NCI-H510A treated with DMSO at 0.1 percent for 48 hours (cell line): ENCODE measurements around the gene NR4A3.

Source experiments
- DNase-seq: peaks from one replicate; lab custom pipeline; 2025; lab: John Stamatoyannopoulos, UW

Gene NR4A3

DNA sequence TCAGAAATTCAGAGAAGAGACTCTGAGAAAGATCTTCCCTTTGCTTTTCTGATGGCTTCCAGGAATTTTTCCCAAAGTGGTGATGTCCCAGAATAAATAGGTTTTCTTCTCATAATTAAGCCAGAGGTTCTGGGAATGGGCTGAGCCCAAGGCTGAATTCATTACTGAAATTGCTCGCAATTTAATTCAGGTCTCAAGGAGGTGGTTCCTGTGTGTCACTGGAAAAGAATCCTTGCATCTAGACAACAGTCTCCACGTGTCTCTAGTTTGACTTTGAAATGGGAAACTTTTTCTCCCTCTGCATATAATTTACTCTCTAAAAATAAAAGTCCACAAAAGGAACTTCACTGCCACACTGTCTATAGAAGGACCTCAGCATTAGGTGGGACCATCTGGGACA is 57.0 kb downstream of the NR4A3 start:
- DNase-seq: no peak

DNA sequence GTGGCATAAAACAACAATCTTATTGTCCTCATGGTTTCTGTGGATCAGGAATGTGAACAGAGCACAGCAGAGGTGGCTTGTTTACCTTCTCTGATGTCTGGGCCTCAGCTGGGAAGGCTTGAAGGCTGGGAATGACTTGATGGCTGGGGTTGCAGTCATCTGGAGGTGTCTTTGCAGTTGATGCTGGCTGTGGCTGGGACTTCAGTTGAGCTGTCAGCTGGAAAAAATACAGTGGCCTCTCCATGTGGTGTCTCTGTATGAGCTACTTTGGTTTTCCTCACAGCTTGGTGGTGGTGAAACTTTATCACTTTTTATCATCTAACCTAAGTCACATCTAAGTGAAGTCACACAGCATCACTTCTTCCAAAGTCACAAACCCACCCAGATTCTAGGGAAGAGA is 60.1 kb downstream of the NR4A3 start:
- no peak for DNase-seq

DNA sequence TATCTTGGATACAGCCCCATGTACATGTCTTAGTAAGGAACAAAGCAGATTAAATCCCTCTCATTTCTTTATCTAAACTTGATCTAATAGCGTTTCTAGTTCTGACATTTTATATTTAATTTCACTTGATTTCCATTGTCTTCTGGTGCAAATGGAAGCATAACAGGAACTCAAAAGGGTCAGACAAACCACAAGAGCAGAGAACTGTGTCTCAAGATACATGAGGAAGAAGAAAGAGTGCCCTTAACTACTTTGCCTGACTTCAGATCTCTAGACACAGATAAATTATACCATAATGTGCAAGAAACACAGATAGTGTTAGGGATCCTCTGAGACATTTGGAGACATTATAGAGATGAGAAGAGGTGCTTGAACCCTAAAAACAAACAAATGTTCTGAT is 64.1 kb downstream of the NR4A3 start:
- no peak for DNase-seq

DNA sequence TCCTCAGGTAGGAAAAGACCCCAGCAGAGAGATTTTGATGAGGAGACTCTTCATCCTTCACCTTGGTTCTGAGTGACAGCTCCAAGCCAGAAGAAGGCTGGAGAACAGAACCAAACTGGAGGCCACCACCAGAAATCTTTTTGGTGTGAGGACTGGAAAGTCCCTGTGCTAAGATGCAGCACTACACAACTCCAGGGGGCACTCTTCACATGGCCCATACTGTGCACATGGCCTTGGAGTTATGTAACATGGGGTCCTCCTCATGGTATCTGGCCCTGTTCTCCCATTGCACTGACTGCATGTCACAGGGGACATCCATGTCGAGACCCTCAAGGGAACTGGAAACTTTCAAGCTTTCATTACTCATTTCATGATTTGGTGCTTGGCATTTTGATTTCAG is 67.4 kb downstream of the NR4A3 start:
- DNase-seq: no peak

DNA sequence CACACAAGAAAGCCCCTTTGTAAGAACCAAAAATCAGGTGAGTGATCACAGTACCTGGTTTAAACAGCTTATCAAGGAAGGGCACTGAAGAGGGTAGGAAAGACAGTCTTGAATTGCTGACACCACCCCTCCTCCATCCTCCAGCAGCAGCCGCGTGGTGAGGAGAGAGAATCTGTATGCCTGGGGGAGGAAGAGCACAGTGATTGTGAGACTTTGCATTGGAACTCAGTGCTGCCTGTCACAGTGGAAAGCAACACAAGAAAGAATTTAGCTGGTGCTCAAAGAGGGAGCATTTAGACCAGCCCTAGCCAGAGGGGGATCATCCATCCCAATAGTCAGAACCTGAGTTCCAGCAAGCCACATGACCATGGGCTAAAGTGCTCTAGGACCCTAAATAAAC is 73.1 kb downstream of the NR4A3 start:
- peak; percentile 8 for DNase-seq

DNA sequence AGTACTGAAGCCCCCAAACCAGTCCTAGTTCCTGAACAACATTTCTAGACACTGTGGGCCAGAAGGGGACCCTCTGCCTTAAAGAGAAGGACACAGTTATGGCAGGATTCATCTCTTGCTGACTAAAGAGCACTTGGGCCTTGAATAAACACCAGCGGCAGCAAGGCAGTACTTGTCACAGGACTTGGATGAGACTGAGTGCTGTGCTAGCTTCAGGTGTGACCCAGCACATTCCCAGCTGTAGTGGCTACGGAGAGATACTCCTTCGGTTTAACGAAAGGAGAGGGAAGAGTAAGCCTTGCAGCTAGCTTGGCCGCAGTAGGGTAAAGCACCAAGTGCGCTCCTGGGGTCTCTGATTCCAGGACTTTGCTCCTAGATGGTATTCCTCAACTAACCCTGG is 73.8 kb downstream of the NR4A3 start:
- peak; percentile 81 for DNase-seq

DNA sequence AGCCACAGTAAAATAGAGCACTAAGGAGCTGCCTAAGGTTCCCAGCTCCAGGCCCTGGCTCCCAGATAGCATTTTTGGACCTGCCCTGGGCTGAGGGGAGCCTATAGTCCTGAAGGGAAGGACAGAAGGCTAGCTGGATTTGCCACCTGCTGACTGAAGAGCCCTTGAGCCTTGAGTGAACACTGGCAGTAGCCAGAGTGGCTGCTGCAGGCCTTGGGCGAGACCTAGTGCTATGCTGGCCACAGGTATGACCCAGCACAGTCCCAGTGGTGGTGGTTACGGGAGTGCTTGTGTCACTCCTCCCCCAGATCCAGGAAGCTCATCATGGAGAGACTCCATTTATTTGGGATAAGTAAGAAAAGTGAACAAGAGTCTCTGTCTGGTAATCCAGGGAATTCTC is 74.4 kb downstream of the NR4A3 start:
- DNase-seq: peak; percentile 92

DNA sequence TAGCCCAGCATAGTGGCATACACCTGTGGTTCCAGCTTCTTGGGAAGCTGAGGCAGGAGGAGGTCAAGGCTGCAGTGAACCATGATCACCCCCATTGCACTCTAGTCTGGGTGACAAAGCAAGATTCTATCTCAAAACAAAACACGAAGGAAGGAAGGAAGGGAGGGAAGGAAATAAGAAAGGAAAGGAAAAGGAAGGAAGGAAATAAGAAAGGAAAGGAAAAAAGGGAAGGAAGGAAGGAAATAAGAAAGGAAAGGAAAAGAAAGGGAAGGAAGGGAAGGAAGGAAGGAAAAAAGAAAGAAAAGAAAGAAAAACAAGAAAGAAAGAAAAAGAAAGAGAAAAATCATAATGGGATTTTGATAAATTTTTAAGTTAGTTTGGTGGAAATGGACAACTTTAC is 81.7 kb downstream of the NR4A3 start:
- DNase-seq: no peak

DNA sequence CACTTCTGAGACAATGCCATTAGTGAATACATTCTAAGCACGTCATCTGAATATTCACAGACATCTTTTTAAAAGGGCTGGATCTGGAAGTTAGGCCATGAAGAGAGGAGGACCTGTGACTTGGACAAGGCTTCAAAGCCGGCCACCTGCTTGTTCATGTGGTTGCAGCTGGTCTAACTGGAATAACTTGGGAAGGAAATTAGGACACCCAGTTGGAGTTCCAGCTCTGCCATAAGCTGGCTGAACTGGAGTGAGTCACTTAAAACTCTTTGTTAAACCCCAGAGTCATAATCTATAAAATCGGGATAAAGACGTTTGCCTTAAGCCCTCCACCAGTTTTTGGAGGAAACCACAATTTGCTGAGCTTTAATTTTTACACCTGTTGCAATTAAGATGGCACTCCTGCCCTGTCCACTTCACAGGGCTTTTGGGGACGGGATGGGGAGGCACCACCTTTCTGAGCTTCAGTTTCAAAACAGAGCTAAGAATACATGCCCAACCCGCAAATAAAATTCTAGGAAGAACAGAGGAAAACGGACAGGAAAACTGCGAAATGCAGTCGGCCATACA is 84.2 kb downstream of the NR4A3 start:
- peak; percentile 55 for DNase-seq

DNA sequence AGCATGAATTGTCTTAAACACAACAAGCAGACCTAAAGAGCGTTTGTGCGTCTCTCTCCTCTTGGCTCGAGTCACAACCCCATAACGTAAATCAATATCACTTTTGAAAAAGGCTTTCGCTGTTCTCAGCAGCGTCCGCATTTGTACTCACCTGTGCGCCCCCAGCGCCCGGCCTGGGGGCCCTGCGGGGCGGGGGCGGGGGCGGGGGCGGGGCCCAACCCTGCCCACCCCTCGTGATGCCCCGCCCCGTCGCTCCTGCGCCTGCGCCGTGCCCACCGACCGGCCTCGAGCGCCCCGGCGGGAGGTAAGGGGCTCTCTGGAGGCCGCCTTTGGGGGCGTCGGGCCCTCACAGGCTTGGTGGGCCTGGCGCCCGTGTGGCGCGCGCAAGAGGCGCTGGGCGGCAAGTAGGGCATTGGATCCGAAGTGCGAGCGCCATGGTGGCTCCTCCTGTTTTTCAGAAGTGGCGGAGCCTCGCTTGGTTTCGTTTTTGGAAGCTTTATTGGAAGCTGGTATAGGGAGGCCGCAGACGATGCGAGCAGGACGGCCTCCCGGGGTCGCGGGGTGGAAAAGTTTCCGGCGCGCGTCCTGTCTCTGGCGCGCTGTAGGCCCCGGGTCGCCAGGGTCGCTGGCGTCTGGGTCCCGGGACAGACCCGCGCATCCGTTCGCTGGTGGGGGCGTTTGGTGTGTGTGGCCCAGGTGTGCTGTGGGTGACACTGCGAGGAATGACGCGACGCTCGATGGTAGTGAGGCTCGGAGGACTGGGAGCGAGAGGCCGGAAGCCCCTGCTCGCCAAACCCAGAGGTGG is 84.9 kb downstream of the NR4A3 start, which contains the start of gene STX17:
Gene STX17, plus strand, starts transcription at position 252 of the 805 bp plus-strand sequence. CDS start 8,586 bp downstream, outside the sequence.
- peak; percentile 67 for DNase-seq

DNA sequence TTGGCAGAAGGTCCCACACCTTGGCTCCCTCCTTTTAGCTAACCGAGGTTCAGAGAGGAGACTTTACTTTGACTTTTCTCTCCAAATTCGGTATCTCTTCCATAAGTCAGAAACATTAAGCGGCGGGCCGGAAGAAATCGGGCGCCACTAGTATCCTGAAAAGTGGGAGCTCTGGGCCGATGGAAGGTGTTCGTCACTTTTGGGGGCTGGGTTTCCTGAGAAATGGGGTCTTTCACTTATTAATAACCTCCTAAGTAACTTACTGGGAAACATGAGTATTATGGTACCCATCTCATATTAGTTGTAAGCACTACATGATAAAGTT is 85.5 kb downstream of the NR4A3 start:
- DNase-seq: no peak

DNA sequence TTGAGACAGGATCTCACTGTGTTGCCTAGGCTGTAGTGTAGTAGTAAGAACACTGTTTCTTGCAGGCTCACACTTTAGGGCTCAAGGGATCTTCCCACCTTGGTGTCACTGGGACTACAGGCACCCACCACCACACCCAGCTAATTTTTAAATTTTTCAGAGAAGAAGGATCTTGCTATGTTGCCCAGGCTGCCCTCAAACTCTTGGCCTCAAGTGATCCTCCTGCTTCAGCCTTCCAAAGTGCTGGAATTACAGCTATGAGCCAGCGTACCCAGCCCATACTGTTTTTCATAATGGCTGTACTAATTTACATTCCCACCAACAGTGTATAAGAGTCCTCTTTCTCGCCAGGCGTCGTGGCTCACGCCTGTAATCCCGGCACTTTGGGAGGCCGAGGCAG is 89.9 kb downstream of the NR4A3 start:
- DNase-seq: no peak
